Neural cell (in vitro differentiated cells): ENCODE data around the gene INSR. TPM values are rescaled to one million over a fixed set of nuclear protein-coding genes. Genes with fewer than 3 reads are reported as not detected.

Source experiments
- H2AFZ ChIP-seq: fragments of 200-600, 300-800 bp; sonication (generic), shearing (Covaris generic); 2 replicates; pipeline ENCODE4 v1.6.0; 2014; ENCODE audit warnings: low read depth, mild to moderate bottlenecking, antibody characterized with exemption, low read length, moderate library complexity
- H3F3A ChIP-seq: fragments of 200-600 bp; shearing (Covaris generic); 2 replicates; pipeline ENCODE4 v1.6.1; 2016; ENCODE audit warnings: mild to moderate bottlenecking, moderate library complexity, mixed read lengths, antibody characterized with exemption, low read length; ENCODE audit not compliant: insufficient read depth, poor library complexity, severe bottlenecking
- H3K27ac ChIP-seq: fragments of 200-600, 300-800 bp; sonication (generic), shearing (Covaris generic); 2 replicates; pipeline ENCODE4 v1.5.1; 2014; ENCODE audit warnings: mild to moderate bottlenecking, low read length, moderate library complexity
- H3K27me3 ChIP-seq: fragments of 300-800, 200-600 bp; sonication (generic), shearing (Covaris generic); 2 replicates; pipeline ENCODE4 v1.6.0; 2014; ENCODE audit warnings: mild to moderate bottlenecking, low read depth, low read length, moderate library complexity; ENCODE audit not compliant: insufficient read depth
- H3K36me3 ChIP-seq: fragments of 300-800, 200-600 bp; sonication (generic), shearing (Covaris generic); 2 replicates; pipeline ENCODE4 v1.5.1; 2014; ENCODE audit warnings: mild to moderate bottlenecking, antibody characterized with exemption, low read length, moderate library complexity; ENCODE audit not compliant: insufficient read depth
- H3K4me2 ChIP-seq: fragments of 300-800, 200-600 bp; sonication (generic), shearing (Covaris generic); 2 replicates; pipeline ENCODE4 v1.6.0; 2014; ENCODE audit warnings: mild to moderate bottlenecking, low read length
- H3K4me3 ChIP-seq: fragments of 300-800, 200-600 bp; sonication (generic), shearing (Covaris generic); 2 replicates; pipeline ENCODE4 v1.5.1; 2014; ENCODE audit warnings: mild to moderate bottlenecking, low read length, moderate library complexity
- H3K79me2 ChIP-seq: fragments of 200-600 bp; shearing (Covaris generic); replicated peaks from 2 replicates; pipeline ENCODE4 v1.6.0; 2014; ENCODE audit warnings: mild to moderate bottlenecking, low read length, moderate library complexity; ENCODE audit not compliant: insufficient read depth
- H3K9ac ChIP-seq: fragments of 300-800, 200-600 bp; sonication (generic), shearing (Covaris generic); 2 replicates; pipeline ENCODE4 v1.6.1; 2016; ENCODE audit warnings: mild to moderate bottlenecking, low read length, mixed read lengths
- H3K9me2 ChIP-seq: fragments of 200-600 bp; shearing (Covaris generic); 2 replicates; pipeline ENCODE4 v1.6.1; 2016; ENCODE audit warnings: mild to moderate bottlenecking, low read length, mixed read lengths; ENCODE audit not compliant: insufficient read depth
- H3K9me3 ChIP-seq: fragments of 200-600, 300-800 bp; sonication (generic), shearing (Covaris generic); 2 replicates; pipeline ENCODE4 v1.6.1; 2016; ENCODE audit warnings: mild to moderate bottlenecking, mixed run types, low read length, moderate library complexity, mixed read lengths
- H4K20me1 ChIP-seq: fragments of 200-600 bp; shearing (Covaris generic); 2 replicates; pipeline ENCODE4 v1.6.1; 2016; ENCODE audit warnings: mild to moderate bottlenecking, mixed run types; ENCODE audit not compliant: insufficient read depth
- EP300 ChIP-seq: fragments of 450-650 bp; conservative IDR thresholded peaks from 2 replicates; pipeline ENCODE4 v1.6.1; 2014; ENCODE audit warnings: antibody characterized with exemption, mild to moderate bottlenecking, moderate library complexity; ENCODE audit not compliant: poor library complexity, severe bottlenecking
- EZH2 ChIP-seq: fragments of 200-600, 300-800 bp; shearing (Covaris generic), sonication (generic); IDR thresholded peaks from 2 replicates; pipeline ENCODE4 v1.6.1; 2014; ENCODE audit warnings: antibody characterized with exemption, low read length, borderline replicate concordance, mild to moderate bottlenecking; ENCODE audit not compliant: insufficient read depth, poor library complexity, severe bottlenecking
- MXI1 ChIP-seq: fragments of 450-650 bp; conservative IDR thresholded peaks from 2 replicates; pipeline ENCODE4 v1.6.1; 2014; ENCODE audit warnings: antibody characterized with exemption, mild to moderate bottlenecking; ENCODE audit not compliant: poor library complexity, severe bottlenecking
- POLR2AphosphoS5 ChIP-seq: IDR thresholded peaks from 2 replicates; pipeline ENCODE4 v1.6.1; 2012
- RAD21 ChIP-seq: fragments of 450-650 bp; conservative IDR thresholded peaks from 2 replicates; pipeline ENCODE4 v1.6.1; 2014; ENCODE audit warnings: antibody characterized with exemption, mild to moderate bottlenecking, moderate library complexity
- SMC3 ChIP-seq: fragments of 450-650 bp; conservative IDR thresholded peaks from 2 replicates; pipeline ENCODE4 v1.6.1; 2014; ENCODE audit warnings: antibody characterized with exemption, mild to moderate bottlenecking, moderate library complexity; ENCODE audit not compliant: poor library complexity
- TAF1 ChIP-seq: IDR thresholded peaks from 2 replicates; pipeline ENCODE4 v1.6.1; 2012; ENCODE audit warnings: low read depth
- polyA plus RNA-seq: library from polyadenylated mRNA; depleted of rRNA; stranded (reverse); fragments of >200 nt; gene quantifications from 2 replicates; pipeline ENCODE4 v1.2.3, GENCODE V29; 2014
- TF ChIP-seq, protein P1 (sequence below): IDR thresholded peaks from 2 replicates; pipeline ENCODE4 v1.6.1; 2012; ENCODE audit warnings: borderline replicate concordance
- TF ChIP-seq, protein P2 (sequence below): fragments of 450-650 bp; IDR thresholded peaks from 2 replicates; pipeline ENCODE4 v1.5.1; 2014; ENCODE audit warnings: antibody characterized with exemption, mild to moderate bottlenecking, moderate library complexity; ENCODE audit not compliant: poor library complexity, severe bottlenecking

The INSR gene
- polyA plus RNA-seq, 1 donor from 2014 or later = 16.0 TPM

DNA sequence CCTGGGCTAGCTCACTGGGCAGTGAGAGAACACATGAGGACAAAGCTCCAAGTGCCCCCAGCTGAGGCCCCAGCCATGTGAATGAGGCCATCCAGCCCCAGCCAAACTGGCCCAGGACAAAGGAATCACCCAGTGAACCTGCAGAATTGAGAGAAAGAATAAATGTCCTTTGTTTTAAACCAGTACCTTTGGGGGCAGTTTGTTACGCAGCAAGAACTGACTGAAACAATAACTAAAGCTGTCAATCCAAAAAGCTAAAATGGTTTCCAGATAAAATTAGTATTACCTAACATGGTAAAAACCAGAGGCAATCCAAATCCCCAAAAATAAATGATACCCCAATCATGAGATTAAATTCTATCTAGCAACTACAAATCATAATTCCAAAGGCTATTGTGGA, 155.1 kb downstream of the INSR start:
- Histone ChIP-seq H3F3A (no peaks in the 10 kb centered on the region), H4K20me1 (no peaks in the 10 kb centered on the region), H3K9ac (no peak overlapping the region), H3K27me3 (no peaks in the 10 kb centered on the region), H3K79me2 (no peaks in the 10 kb centered on the region), H3K4me2 (no peak overlapping the region), H2AFZ (no peak overlapping the region), H3K9me2 (no peaks in the 10 kb centered on the region), H3K4me3 (no peak overlapping the region), H3K9me3 (peaks cover 6% of the 10 kb centered on the region), H3K36me3 (peaks cover 12% of the 10 kb centered on the region), H3K27ac (no peak overlapping the region)
- TF ChIP-seq SMC3 (no peak), RAD21 (no peak), POLR2AphosphoS5 (no peak), EP300 (no peak), EZH2 (no peak)
- TF ChIP-seq, protein P1, sequence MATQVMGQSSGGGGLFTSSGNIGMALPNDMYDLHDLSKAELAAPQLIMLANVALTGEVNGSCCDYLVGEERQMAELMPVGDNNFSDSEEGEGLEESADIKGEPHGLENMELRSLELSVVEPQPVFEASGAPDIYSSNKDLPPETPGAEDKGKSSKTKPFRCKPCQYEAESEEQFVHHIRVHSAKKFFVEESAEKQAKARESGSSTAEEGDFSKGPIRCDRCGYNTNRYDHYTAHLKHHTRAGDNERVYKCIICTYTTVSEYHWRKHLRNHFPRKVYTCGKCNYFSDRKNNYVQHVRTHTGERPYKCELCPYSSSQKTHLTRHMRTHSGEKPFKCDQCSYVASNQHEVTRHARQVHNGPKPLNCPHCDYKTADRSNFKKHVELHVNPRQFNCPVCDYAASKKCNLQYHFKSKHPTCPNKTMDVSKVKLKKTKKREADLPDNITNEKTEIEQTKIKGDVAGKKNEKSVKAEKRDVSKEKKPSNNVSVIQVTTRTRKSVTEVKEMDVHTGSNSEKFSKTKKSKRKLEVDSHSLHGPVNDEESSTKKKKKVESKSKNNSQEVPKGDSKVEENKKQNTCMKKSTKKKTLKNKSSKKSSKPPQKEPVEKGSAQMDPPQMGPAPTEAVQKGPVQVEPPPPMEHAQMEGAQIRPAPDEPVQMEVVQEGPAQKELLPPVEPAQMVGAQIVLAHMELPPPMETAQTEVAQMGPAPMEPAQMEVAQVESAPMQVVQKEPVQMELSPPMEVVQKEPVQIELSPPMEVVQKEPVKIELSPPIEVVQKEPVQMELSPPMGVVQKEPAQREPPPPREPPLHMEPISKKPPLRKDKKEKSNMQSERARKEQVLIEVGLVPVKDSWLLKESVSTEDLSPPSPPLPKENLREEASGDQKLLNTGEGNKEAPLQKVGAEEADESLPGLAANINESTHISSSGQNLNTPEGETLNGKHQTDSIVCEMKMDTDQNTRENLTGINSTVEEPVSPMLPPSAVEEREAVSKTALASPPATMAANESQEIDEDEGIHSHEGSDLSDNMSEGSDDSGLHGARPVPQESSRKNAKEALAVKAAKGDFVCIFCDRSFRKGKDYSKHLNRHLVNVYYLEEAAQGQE = no peak
- TF ChIP-seq, protein P2, sequence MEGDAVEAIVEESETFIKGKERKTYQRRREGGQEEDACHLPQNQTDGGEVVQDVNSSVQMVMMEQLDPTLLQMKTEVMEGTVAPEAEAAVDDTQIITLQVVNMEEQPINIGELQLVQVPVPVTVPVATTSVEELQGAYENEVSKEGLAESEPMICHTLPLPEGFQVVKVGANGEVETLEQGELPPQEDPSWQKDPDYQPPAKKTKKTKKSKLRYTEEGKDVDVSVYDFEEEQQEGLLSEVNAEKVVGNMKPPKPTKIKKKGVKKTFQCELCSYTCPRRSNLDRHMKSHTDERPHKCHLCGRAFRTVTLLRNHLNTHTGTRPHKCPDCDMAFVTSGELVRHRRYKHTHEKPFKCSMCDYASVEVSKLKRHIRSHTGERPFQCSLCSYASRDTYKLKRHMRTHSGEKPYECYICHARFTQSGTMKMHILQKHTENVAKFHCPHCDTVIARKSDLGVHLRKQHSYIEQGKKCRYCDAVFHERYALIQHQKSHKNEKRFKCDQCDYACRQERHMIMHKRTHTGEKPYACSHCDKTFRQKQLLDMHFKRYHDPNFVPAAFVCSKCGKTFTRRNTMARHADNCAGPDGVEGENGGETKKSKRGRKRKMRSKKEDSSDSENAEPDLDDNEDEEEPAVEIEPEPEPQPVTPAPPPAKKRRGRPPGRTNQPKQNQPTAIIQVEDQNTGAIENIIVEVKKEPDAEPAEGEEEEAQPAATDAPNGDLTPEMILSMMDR = no peak

DNA sequence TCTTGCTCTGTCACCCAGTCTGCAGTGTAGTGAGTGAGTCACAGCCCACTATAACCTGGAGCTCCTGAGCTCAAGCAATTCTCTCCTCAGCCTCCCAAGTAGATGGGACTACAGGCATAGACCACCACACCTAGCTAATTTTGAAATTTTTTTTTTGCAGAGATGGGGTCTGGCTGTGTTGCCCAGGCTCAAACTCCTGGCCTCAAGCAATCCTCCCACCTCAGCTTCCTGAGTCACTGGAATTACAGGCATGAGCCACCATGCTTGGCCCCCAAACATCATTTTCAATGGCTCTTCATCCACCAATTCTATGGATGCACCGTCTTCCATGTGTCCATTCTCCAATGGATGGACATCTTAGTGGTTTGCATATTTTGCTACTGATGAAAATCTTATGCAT, 155.8 kb downstream of the INSR start:
- H2AFZ ChIP-seq = no peak overlapping the region
- H3K27ac ChIP-seq = no peak overlapping the region
- H3F3A ChIP-seq = no peaks in the 10 kb centered on the region
- H3K79me2 ChIP-seq = no peaks in the 10 kb centered on the region
- H3K27me3 ChIP-seq = no peaks in the 10 kb centered on the region
- no peak overlapping the region for H3K4me3 ChIP-seq
- H3K9me3 ChIP-seq = peaks cover 6% of the 10 kb centered on the region
- no peaks in the 10 kb centered on the region for H4K20me1 ChIP-seq
- no peak overlapping the region for H3K4me2 ChIP-seq
- no peak overlapping the region for H3K9ac ChIP-seq
- TF ChIP-seq EZH2 (no peak), RAD21 (no peak), SMC3 (no peak), MXI1 (no peak), TAF1 (no peak), EP300 (no peak), POLR2AphosphoS5 (no peak)
- TF ChIP-seq, protein P1 = no peak
- TF ChIP-seq, protein P2 = no peak
- no peaks in the 10 kb centered on the region for H3K9me2 ChIP-seq
- peaks cover 12% of the 10 kb centered on the region for H3K36me3 ChIP-seq
